Measurements from ENCODE around the gene BMAL1.

DNA sequence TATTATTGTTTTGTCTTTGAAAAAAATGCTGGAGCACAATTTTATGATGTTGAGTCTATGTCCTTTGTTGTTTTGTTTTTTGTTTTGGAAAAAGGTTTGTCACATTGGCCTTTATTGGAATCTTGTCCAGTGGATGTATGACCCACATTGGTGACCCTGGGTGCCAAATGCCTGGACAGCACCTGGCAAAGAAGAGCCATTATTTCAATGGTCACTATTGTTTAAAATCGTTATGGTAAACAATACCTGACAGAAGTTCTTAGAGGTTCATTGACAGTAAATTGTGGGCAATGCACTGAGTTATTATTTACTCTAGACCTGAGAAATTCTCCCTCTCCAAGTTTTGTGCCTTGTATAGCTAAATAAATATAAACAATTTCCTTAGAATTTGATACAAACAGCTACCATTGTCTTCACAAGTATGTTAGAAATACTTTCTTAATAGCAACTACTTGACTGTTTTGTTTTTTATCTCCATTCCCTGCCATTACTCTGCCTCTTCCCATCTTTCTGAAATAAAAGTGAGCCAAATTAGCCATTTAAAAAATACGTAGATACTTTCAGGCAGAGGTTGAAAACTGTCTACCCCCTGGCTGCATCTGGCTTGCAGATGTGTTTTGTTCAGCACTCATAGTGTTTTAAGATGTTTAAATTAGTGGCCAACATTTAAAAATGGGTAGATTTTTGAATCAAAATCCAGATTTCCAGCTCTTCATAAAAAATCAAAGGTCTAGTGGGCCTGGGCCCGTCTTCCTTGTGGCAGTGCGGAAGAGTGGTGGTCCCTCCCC lies 39.9 kb downstream of the BMAL1 start:
- TF ChIP-seq EZH2 (IDR thresholded peaks at IDR 0.05; ENCODE audit: borderline replicate concordance, low read depth, low read length, severe bottlenecking) (no peak), CTCF (IDR thresholded peaks at IDR 0.05; ENCODE audit: borderline replicate concordance, extremely low read depth, low read length, poor library complexity, severe bottlenecking) (no peak)

Measured in DND-41 (cell line).